Thoracic aorta (tissue), 2 donors: ENCODE measurements around the gene CLCNKB. TPM values are rescaled to one million over a fixed set of nuclear protein-coding genes. Genes with fewer than 3 reads are reported as not detected.
"Not testable (repeated sequence)": the region's sequence is repeated elsewhere in the genome, so short reads cannot be mapped to it uniquely, and the experiment has no call there.

Source experiments
- ATAC-seq: fragments of 150-250 bp; one replicate; pipeline ENCODE4 v1.8.0; 2017; ENCODE audit warnings: low read depth; ENCODE audit not compliant: insufficient number of reproducible peaks, low FRiP score
- DNase-seq: peaks from one replicate; pipeline ENCODE4 v3.0.0-alpha.2; 2020; ENCODE audit warnings: low spot score
- H3K27ac ChIP-seq, 2 donors: fragments of 200-600 bp; sonication (generic); 1 replicate in 1 of 2; 2 replicates in 1 of 2; pipeline ENCODE4 v1.5.1; 2016; ENCODE audit warnings: mild to moderate bottlenecking in 2 of 2, moderate library complexity in 2 of 2
- H3K27me3 ChIP-seq: fragments of 200-600 bp; sonication (generic); replicated peaks from 2 replicates; pipeline ENCODE4 v1.6.0; 2016; ENCODE audit warnings: mild to moderate bottlenecking; ENCODE audit not compliant: insufficient read depth
- H3K36me3 ChIP-seq: fragments of 200-600 bp; sonication (generic); one replicate; pipeline ENCODE4 v1.5.1; 2016
- H3K4me1 ChIP-seq, 2 donors: fragments of 200-600 bp; sonication (generic); 1 replicate in 1 of 2; 2 replicates in 1 of 2; pipeline versions ENCODE4 v1.5.1 to v1.6.0; 2016; ENCODE audit warnings: low read depth in 2 of 2, mild to moderate bottlenecking in 1 of 2; ENCODE audit not compliant: control insufficient read depth in 1 of 2
- H3K4me3 ChIP-seq: fragments of 200-600 bp; sonication (generic); 2 replicates; pipeline ENCODE4 v1.5.1; 2016; ENCODE audit warnings: mild to moderate bottlenecking
- H3K9me3 ChIP-seq: fragments of 200-600 bp; sonication (generic); 2 replicates; pipeline ENCODE4 v1.5.1; 2016
- CTCF ChIP-seq: fragments of 200-600 bp; sonication (generic); IDR thresholded peaks from one replicate; pipeline ENCODE4 v1.5.1; 2019; ENCODE audit warnings: antibody characterized with exemption
- total RNA-seq, 2 donors: library from RNA; depleted of rRNA; stranded (reverse); fragments of >200 nt; gene quantifications; one replicate each; pipeline versions ENCODE4 v1.1.0 to v1.2.3, GENCODE V29; 2016

CLCNKB gene
- total RNA-seq, 2 donors from 2014 or later: not detected

GRCh38 chr1:16054598-16055540 lies 11.3 kb downstream of the CLCNKB start:
- Histone ChIP-seq H3K4me3 (no peak overlapping the region), H3K4me1 (no peaks in the 10 kb centered on the region), H3K27me3 (no peaks in the 10 kb centered on the region), H3K27ac (no peak overlapping the region), H3K9me3 (no peaks in the 10 kb centered on the region), H3K36me3 (no peaks in the 10 kb centered on the region)
- DNase-seq: no peak
- ATAC-seq: no peak
- no peak for TF ChIP-seq CTCF

GRCh38 chr1:16055613-16056520 lies 12.3 kb downstream of the CLCNKB start:
- Histone ChIP-seq H3K27me3 (no peaks in the 10 kb centered on the region), H3K27ac (no peak overlapping the region), H3K36me3 (no peaks in the 10 kb centered on the region), H3K4me3 (no peak overlapping the region), H3K9me3 (no peaks in the 10 kb centered on the region), H3K4me1 (no peaks in the 10 kb centered on the region)
- DNase-seq: peak; percentile 62
- no peak for ATAC-seq
- TF ChIP-seq CTCF: peak; percentile 94

- H3K36me3 ChIP-seq, ATAC-seq, H3K4me1 ChIP-seq: not testable (repeated sequence)
Measured at GRCh38 chr1:16056521-16056912, 12.9 kb downstream of the CLCNKB start.

GRCh38 chr1:16057314-16057915 lies 13.8 kb downstream of the CLCNKB start:
- not testable (repeated sequence) for H3K27ac ChIP-seq, H3K4me3 ChIP-seq, ATAC-seq, H3K4me1 ChIP-seq, H3K36me3 ChIP-seq, DNase-seq, H3K27me3 ChIP-seq, H3K9me3 ChIP-seq

More at GRCh38 chr1:16056521-16056912, 12.9 kb downstream of the CLCNKB start:
- not testable (repeated sequence) for H3K27ac ChIP-seq, H3K9me3 ChIP-seq, DNase-seq, H3K27me3 ChIP-seq, H3K4me3 ChIP-seq

- not testable (repeated sequence) for H3K4me3 ChIP-seq, H3K4me1 ChIP-seq, H3K36me3 ChIP-seq, H3K27me3 ChIP-seq, H3K9me3 ChIP-seq, H3K27ac ChIP-seq, DNase-seq, ATAC-seq
Measured at GRCh38 chr1:16058394-16059120, 15.0 kb downstream of the CLCNKB start.

GRCh38 chr1:16061266-16061665 lies 17.7 kb downstream of the CLCNKB start:
- DNase-seq: no peak
- Histone ChIP-seq H3K4me1 (peaks cover 0 to 9% of the 10 kb centered on the region in 2 donors), H3K27ac (no peak overlapping the region), H3K36me3 (no peaks in the 10 kb centered on the region), H3K27me3 (no peaks in the 10 kb centered on the region), H3K4me3 (no peak overlapping the region), H3K9me3 (no peaks in the 10 kb centered on the region)
- no peak for TF ChIP-seq CTCF
- ATAC-seq: no peak

- not testable (repeated sequence) for H3K9me3 ChIP-seq, H3K4me1 ChIP-seq, H3K27ac ChIP-seq, H3K27me3 ChIP-seq, H3K36me3 ChIP-seq, ATAC-seq, DNase-seq, H3K4me3 ChIP-seq
Measured at GRCh38 chr1:16061989-16062686, 18.6 kb downstream of the CLCNKB start.

- H3K4me1 ChIP-seq: peaks cover 0 to 11% of the 10 kb centered on the region in 2 donors
- H3K4me3 ChIP-seq, H3K9me3 ChIP-seq, DNase-seq, H3K27me3 ChIP-seq, H3K36me3 ChIP-seq, ATAC-seq, H3K27ac ChIP-seq: not testable (repeated sequence)
Measured at GRCh38 chr1:16062687-16063075, 19.1 kb downstream of the CLCNKB start.
